KBM-7 (cell line): Measurements from ENCODE around the gene CFAP69.

Source experiments
- DNase-seq: peaks from one replicate; pipeline ENCODE4 v3.0.0-alpha.2; 2015
- in situ Hi-C: fragments of 300-500 bp; cut with MboI; formaldehyde crosslinking; loops from 2 replicates; pipeline ENCODE4 v1.14.3; 2020; ENCODE audit warnings: low sequenced_read_pairs, low pct_unique_long_range_greater_than_20kb, mixed read lengths

CFAP69 gene, protein sequence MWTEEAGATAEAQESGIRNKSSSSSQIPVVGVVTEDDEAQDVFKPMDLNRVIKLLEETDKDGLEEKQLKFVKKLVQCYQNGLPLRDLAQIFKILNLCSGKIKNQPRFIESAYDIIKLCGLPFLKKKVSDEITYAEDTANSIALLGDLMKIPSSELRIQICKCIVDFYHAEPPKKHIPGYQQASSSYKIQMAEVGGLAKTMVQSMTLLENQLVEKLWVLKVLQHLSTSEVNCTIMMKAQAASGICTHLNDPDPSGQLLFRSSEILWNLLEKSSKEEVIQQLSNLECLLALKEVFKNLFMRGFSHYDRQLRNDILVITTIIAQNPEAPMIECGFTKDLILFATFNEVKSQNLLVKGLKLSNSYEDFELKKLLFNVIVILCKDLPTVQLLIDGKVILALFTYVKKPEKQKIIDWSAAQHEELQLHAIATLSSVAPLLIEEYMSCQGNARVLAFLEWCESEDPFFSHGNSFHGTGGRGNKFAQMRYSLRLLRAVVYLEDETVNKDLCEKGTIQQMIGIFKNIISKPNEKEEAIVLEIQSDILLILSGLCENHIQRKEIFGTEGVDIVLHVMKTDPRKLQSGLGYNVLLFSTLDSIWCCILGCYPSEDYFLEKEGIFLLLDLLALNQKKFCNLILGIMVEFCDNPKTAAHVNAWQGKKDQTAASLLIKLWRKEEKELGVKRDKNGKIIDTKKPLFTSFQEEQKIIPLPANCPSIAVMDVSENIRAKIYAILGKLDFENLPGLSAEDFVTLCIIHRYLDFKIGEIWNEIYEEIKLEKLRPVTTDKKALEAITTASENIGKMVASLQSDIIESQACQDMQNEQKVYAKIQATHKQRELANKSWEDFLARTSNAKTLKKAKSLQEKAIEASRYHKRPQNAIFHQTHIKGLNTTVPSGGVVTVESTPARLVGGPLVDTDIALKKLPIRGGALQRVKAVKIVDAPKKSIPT

DNA sequence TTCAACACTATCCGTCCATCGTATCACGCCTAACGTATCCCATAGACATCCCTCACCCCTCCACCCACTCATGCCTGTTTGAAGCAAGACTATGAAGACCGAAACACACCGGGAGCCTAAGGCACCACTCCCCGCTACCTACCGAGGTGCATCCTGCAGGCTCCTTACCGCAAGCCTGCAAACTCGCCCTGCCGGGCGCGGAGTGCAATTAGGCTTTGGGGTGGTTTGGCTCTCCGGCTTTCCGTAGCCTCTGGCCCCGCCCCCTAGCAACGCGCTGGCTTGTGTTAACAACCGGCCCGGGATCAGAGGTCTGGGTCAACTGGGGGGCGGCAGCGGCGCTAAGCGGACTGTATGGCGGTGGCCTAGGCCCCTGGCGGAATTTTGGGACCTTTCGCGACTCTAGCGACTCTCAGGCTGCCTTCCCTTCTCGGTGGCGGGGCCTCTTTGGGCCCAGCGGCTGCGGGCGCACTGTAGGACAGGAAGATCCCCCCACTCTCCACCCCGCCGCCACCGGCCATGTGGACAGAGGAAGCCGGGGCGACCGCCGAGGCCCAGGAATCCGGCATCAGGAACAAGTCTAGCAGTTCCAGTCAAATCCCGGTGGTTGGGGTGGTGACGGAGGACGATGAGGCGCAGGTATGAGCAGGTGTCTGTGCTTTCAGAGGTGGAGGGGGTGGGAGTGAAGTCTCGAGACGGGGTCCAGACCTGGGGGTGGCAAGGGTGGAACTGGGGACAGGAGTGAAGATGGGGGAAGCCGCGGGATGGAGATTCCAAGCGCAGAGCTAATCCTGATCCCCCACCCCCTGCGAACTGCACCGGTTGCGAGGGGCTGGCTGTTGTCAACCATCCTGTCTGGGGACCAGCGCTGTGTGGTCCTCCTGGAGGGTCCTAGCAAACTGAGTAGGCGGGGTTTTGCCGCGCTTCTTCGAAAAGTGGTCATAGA lies at the start of gene CFAP69:
TSS of gene CFAP69 (plus strand) at position 266 of the 943 bp plus-strand sequence. CDS start at position 517, 251 bp downstream.
- in situ Hi-C loops, result no loop called here

DNA sequence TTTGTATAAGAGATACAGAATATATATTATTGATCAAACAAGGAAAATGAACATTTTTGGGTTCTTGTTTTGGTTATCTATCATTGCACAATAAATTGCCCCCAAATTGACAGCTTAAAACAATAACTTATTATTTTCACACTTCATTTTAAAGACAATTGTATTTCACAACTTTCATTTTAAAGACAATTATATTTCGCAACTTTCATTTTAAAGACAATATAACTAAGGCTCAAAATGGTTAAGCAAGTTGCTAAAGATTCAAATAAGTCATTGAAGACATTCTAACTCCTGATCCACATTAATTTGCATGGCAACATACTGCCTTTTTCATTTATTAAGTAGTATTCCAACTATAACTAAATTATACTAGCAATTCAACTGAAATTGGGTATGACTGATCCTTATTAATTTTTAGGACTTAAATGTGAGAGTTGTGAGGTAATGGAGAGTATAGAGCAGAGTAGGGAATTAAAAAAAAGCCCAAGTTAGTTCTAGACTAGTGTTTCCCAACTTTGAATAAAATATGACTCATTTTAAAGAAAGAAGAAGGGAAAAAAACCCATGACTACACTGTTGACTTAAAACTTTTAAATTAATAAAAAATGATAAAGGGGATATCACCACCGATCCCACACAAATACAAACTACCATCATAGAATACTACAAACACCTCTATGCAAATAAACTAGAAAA lies 43.3 kb upstream of the CFAP69 start:
- DNase-seq, result no peak
- in situ Hi-C loops, result no loop called here

More for the DNA sequence above, at the start of gene CFAP69:
- peak; percentile 87 for DNase-seq

DNA sequence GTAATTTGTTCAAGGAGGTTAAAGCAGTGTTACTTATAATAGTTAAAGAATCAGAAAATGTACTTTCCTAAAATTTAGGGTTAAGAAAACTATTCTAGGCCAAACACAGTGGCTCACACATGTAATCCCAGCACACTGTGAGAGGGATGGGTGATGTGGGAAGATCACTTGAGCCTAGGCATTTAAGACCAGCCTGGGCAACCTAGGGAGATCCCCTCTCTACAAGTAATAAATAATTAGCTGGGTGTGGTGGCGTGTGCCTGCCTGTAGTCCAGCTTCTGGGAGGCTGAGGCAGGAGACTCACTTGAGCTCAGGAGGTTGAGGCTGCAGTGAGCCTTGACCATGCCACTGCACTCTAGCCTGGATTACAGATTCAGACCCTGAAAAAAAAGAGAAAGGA lies 37.0 kb upstream of the CFAP69 start:
- no peak for DNase-seq
- in situ Hi-C loops, result no loop called here

DNA sequence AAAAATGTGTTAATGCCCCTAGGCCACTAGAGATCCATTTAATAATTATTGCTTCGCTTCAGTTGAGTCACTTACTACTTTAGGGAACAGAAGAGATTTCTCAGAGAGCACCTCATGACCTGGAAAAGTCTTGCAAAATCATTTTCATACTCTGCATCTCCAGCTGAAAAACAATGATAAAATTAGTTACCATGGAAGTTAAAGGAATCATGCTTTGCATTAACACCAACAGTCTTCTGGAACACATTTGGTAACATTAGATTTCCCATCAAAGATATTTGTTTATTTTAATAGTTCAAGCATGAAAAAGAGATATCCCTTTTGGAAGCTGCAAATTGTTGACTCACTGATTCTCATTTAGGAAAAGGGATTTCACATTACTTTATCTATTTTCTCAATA lies 35.2 kb upstream of the CFAP69 start:
- no peak for DNase-seq
- in situ Hi-C loops, result no loop called here

DNA sequence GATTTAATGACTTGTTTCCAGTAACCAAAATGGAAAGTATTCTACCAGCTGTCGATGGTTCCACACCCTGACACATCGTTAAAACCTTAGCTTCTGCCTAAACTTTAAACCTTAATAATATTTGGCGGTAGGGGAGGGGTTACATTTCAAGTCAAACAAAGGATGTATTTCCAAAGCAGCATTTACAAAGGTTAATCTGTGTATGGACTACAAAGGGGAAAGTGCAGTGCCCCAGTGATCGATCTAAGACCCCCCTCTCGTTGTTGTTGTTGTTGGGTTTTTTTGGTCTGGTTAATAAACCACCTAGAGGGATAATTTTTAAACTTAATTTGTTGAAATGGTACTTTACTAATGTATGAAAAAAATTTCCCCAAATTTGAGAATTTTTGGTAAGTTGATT lies 34.5 kb upstream of the CFAP69 start:
- in situ Hi-C loops, result no loop called here
- no peak for DNase-seq

DNA sequence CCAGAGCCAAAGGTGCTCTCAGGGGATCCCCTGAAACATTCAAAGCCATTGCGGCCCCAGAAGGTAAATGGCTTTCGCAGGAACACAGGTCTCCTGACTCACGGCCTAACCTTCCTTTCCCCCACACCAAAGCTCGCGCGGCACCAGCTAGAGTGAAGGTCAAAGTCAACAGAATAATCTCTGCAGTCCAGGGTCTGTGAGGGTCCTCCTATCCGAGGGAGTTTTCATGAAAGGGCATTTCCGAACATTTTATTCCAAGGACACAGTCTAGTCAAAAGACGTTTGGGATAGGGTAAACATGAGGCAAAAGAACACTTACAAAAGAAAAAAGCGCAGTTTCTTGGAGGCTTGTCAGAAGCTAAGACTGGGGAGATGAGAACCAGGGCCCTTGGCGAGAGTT lies 34.0 kb upstream of the CFAP69 start:
- no peak for DNase-seq
- in situ Hi-C loops, result no loop called here

DNA sequence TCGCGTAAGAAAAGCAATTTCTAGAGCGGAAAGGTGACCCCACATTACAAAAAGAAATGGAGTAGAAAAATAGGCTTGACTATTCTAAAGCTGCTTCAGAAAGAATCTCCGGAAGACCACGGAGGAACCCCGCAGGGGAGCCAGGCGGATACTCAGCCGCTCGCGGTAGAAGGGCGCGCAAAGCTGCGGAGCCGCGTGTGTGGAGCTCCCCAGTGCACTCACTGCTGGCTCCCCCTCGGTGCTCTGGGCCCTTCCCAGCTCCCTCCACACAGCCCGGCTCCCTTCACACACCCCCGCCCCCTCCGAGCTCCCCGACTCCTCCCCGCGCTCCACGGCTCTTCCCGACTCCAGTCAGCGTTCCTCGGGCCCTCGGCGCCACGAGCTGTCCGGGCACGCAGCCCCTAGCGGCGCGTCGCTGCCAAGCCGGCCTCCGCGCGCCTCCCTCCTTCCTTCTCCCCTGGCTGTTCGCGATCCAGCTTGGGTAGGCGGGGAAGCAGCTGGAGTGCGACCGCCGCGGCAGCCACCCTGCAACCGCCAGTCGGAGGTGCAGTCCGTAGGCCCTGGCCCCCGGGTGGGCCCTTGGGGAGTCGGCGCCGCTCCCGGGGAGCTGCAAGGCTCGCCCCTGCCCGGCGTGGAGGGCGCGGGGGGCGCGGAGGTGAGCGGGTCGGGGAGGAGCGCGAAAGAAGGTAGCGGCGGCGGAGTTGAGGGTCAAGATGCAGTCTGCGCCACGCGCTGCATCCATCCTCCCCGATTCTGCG lies 33.4 kb upstream of the CFAP69 start, which contains the start of gene STEAP2:
TSS of gene STEAP2 (plus strand) at position 350 of the 758 bp plus-strand sequence. CDS start 13,343 bp downstream, outside the sequence.
- DNase-seq, result peak; percentile 88
- in situ Hi-C loops, result no loop called here

DNA sequence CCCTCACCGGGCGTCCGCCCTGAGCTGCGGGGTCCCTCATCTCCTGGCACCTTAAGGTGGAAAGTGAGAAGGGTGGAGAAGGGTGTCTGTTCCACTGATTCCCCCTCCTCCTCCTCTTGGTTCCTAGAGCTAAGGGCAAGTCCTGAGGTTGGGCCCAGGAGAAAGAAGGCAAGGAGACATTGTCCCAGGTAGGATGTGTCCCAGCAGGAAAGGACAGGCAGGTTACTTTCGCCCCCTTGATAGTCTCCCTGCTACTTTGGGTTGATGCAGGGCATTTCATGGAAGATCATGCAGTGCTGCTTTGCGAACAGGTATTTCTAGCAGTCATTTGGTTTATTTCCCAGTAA lies 32.9 kb upstream of the CFAP69 start:
- peak; percentile 1 for DNase-seq
- in situ Hi-C loops, result no loop called here

DNA sequence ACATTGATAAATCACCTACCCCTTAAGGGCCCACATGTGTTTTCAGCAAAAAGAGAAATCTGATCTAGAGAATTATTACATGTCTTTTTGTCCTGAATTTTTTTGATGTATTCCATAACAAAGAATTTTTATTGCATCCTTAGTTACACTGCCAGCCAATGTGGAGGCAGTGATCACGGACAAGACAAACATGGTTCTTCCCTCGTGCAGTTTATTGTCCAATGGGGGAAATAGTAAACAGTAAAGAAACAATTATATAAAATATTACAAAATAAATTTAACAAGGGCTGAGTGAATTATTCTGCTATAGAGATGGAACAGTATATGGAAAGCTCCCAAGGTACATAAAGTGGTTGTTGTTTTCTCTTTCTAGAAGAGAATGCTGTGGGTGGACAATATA lies 31.5 kb upstream of the CFAP69 start:
- in situ Hi-C loops, result no loop called here
- no peak for DNase-seq

DNA sequence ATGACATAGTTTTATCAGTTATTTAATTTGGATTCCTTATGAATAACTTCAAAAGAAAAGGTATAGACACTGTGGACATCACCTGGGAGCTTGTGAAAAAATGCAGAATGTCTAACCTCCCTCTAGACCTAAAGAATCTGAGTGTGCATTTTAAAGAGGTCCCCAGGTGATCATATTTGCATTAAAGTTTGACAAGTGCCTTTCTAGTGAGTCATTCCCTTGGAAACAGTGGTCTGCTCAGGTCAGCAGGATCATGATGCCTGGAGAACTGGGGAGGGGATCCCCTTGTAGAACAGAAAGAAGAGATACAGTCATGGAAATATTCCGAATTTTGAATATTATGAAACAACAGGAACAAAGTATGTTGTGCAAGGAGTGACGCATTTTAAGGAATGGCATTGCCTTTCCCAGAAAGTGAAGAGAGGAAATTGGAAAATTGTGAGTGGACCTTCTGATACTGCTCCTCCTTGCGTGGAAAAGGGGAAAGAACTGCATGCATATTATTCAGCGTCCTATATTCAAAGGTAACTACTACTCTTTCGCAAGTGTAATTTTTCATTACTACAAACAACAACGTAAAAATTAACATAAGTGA lies 28.8 kb upstream of the CFAP69 start:
- DNase-seq, result no peak
- in situ Hi-C loops, result no loop called here

DNA sequence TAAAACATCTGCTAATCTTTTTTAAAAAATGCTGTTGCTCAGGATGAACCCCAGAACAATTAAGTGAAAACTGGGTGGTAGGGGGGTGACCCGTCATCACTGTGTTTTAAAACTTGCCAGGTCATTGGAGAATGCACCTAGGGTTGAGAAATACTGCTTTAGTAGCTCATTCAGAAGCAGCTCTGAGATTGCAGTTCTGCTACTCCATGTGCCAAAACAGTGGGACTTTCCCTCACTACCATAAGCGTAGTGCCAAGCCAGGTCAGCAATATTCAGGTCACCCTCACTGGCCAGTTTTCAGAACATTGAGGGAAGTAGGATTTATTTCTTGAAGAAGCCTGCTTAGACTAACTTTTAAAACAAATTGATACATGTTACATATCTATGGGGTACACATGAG lies 28.2 kb upstream of the CFAP69 start:
- in situ Hi-C loops, result no loop called here
- DNase-seq, result no peak

DNA sequence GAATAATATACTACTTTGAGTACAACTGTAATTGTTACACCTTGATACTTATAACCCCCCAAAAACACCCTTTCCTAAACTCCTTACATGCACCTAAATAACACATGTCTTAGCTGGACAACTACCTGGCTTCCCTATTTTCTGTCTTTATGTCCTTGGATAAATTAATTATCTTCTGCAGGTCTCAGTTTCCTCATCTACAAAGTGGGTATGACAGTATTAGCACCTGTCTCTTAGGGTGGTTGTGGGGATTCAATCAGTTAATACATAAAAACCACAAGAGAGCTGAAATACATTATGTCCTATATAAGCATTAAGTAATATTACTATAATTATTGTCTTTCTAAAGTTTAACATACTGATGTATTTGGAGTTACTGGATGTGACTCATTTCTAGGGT lies 22.6 kb upstream of the CFAP69 start:
- DNase-seq, result no peak
- in situ Hi-C loops, result no loop called here

DNA sequence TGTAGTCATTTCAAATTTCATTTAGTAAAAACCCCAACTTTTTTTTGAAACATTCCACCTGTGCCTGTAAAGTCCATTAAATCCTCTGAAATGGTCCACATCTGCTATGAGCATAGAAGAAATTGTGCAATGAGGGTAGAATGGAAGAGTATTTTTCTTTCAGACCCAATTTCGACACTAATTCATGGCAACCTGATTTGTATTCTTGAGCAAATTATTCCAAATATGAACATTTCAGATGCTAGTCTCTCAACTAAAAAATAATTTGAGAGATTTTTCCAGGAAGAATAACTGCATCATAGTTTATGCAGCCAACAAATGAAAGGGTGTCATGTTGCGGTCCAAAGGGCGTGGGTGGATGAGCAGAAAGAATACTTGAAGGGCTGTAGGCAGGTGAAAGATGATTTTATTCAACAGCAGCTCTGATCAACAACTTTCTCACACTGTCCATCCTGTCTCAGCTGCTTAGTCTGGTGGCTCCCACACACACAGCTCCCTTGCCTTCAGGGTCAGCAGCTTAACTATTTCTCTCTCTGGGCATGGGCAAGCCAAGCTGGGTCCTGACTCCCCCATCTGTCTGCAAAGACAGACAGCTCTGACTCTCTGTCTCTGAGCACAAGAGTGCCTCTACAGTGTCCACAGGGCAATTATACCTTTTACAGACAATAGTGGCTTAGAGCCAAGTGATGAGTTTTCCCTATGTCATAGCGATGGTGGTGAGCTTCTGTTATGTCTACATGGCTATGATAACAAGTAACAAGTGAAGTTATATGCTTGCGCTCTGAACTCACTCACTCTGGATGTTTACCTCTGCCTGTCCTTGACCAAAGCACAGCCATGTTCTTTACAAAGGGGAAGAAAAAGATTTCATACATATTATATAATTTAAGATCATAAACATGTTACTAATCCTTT lies 21.9 kb upstream of the CFAP69 start:
- no peak for DNase-seq
- in situ Hi-C loops, result no loop called here

DNA sequence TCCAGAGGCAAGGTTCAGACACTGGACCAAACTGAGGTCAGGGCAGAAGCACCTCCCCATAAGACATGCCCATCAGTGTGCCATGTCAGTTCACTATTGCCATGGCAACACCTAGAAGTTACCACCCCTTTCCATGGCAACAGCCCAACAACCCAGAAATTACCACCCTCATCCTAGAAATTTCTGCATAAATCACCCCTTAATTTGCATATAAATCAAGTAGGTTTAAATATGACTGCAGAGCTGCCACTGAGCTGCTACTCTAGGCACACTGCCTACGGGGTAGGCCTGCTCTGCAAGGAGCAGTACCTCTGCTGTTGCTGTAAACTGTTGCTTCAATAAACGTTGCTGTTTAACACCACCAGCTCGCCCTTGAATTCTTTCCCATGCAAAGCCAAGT lies 20.8 kb upstream of the CFAP69 start:
- in situ Hi-C loops, result no loop called here
- DNase-seq, result no peak

DNA sequence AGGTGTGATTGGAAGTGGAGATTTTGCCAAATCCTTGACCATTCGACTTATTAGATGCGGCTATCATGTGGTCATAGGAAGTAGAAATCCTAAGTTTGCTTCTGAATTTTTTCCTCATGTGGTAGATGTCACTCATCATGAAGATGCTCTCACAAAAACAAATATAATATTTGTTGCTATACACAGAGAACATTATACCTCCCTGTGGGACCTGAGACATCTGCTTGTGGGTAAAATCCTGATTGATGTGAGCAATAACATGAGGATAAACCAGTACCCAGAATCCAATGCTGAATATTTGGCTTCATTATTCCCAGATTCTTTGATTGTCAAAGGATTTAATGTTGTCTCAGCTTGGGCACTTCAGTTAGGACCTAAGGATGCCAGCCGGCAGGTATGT lies 19.8 kb upstream of the CFAP69 start:
- in situ Hi-C loops, result no loop called here
- DNase-seq, result no peak

DNA sequence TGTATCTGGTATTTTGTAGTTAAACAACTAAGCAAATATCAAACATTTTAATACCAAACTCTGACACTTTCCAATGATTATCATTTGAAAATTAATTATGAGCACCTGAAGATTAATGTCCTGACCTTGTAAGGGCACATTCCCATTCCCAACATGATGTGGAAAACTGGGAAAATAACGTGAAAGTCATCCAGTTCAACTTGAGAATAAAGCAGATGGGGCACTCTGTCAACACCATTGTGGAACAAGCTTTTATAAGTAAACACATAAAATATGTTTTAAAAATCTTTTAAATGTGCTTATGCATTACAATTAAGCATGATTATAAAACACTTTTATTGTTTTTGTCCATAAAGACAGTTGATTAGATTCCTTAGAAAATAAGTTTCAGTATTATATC lies 19.4 kb upstream of the CFAP69 start:
- in situ Hi-C loops, result no loop called here
- DNase-seq, result no peak

DNA sequence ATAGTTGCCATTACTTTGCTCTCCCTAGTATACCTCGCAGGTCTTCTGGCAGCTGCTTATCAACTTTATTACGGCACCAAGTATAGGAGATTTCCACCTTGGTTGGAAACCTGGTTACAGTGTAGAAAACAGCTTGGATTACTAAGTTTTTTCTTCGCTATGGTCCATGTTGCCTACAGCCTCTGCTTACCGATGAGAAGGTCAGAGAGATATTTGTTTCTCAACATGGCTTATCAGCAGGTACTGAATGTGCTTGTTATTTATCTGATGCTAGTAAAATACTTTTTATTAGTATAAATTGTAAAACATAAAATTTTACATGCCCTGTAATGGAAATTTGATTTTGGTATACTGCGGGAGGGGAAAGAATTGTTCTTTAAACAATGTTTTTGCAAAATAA lies 17.7 kb upstream of the CFAP69 start:
- in situ Hi-C loops, result no loop called here
- DNase-seq, result no peak
